HL-60 (cell line): ENCODE results near the gene LDLRAD3.

ENCODE experiments used
- TF ChIP-seq, protein P1 (sequence below): IDR thresholded peaks from one replicate; pipeline ENCODE4 v1.5.1; 2011; ENCODE audit warnings: low read length, control low read depth, inconsistent platforms; ENCODE audit not compliant: insufficient read depth
- TF ChIP-seq, protein P2 (sequence below): IDR thresholded peaks from 2 replicates; pipeline ENCODE4 v1.6.1; 2012; ENCODE audit warnings: low read depth; ENCODE audit not compliant: insufficient replicate concordance

DNA sequence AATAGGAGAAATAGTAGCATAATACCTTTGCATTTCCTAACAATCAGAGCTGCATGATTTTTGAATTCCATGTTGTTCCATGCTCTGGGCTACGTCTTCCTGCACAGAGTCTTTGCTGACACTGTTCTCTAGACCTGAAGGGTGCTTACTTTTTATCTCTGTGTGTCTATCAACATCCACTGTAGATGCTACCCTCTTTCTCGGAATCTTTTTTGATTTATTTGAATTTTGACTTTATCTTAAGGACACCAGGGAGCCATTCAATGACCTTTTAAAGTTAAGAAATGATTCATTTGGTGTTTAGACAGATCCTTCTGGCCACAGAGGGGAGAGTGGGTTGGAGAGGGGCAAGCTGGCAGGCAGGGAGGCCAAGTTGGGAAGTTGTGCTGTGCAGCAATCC is 90.1 kb downstream of the LDLRAD3 start:
- TF ChIP-seq, protein P1, sequence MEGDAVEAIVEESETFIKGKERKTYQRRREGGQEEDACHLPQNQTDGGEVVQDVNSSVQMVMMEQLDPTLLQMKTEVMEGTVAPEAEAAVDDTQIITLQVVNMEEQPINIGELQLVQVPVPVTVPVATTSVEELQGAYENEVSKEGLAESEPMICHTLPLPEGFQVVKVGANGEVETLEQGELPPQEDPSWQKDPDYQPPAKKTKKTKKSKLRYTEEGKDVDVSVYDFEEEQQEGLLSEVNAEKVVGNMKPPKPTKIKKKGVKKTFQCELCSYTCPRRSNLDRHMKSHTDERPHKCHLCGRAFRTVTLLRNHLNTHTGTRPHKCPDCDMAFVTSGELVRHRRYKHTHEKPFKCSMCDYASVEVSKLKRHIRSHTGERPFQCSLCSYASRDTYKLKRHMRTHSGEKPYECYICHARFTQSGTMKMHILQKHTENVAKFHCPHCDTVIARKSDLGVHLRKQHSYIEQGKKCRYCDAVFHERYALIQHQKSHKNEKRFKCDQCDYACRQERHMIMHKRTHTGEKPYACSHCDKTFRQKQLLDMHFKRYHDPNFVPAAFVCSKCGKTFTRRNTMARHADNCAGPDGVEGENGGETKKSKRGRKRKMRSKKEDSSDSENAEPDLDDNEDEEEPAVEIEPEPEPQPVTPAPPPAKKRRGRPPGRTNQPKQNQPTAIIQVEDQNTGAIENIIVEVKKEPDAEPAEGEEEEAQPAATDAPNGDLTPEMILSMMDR, result no peak
- TF ChIP-seq, protein P2, sequence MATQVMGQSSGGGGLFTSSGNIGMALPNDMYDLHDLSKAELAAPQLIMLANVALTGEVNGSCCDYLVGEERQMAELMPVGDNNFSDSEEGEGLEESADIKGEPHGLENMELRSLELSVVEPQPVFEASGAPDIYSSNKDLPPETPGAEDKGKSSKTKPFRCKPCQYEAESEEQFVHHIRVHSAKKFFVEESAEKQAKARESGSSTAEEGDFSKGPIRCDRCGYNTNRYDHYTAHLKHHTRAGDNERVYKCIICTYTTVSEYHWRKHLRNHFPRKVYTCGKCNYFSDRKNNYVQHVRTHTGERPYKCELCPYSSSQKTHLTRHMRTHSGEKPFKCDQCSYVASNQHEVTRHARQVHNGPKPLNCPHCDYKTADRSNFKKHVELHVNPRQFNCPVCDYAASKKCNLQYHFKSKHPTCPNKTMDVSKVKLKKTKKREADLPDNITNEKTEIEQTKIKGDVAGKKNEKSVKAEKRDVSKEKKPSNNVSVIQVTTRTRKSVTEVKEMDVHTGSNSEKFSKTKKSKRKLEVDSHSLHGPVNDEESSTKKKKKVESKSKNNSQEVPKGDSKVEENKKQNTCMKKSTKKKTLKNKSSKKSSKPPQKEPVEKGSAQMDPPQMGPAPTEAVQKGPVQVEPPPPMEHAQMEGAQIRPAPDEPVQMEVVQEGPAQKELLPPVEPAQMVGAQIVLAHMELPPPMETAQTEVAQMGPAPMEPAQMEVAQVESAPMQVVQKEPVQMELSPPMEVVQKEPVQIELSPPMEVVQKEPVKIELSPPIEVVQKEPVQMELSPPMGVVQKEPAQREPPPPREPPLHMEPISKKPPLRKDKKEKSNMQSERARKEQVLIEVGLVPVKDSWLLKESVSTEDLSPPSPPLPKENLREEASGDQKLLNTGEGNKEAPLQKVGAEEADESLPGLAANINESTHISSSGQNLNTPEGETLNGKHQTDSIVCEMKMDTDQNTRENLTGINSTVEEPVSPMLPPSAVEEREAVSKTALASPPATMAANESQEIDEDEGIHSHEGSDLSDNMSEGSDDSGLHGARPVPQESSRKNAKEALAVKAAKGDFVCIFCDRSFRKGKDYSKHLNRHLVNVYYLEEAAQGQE, result no peak
